GM20431 (cell line): ENCODE data around the gene ARAP3.
"Not testable (repeated sequence)": the region's sequence is repeated elsewhere in the genome, so short reads cannot be mapped to it uniquely, and the experiment has no call there.

Experiments used
- in situ Hi-C: fragments of 300-500 bp; cut with MseI, MboI; formaldehyde crosslinking; loops from one replicate; pipeline ENCODE4 v1.15.0; 2020; ENCODE audit warnings: low sequenced_read_pairs; ENCODE audit not compliant: unreplicated experiment

The ARAP3 gene

GRCh38 chr5:141630570-141631140 lies 51.4 kb downstream of the ARAP3 start:
- in situ Hi-C loops, result loop anchor here (10.0 kb wide), 1 partner anchor 46 kb away; no protein-coding TSS in a partner anchor

- in situ Hi-C loops, result no loop called here
Measured at GRCh38 chr5:141628175-141628788, 53.7 kb downstream of the ARAP3 start.

GRCh38 chr5:141623611-141624010 lies 58.4 kb downstream of the ARAP3 start:
- in situ Hi-C loops, result no loop called here

GRCh38 chr5:141623186-141623585 lies 58.8 kb downstream of the ARAP3 start:
- in situ Hi-C loops, result no loop called here

DNA sequence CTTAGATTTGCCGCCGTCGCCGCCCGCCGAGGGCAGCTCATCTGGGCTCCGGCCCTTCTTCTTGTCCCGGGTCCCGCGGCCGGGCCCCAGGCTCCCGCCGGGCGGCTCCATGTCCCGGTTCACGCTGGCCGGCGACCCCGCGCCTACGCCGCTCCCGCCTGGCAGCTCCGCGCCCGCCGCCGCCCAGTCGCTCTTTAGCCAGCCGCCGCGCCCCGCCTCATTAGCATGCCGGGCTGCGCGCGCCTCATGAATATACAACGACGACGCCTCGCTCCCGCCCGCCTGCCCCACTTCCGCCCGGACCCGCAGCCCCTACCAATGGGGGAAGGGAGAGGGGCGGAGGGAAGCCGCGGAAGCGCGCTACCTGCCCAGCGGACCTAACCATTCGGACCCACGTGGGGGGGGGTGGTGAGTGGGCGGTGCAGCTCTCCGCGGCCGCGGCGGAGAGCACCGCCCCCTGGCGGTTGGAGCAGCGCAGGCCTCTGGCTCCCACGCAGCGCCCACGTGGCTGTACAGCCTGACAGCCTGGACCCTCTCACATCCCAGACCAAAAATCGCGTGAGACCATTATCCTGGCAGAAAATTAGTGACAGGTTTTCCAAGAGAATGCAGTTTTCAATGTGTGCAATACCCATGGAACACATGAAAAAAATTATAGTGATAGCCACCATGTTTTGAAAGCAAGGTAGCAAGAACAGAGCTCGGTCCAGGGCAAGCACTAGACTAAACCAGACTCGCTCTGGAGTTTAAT lies 63.1 kb downstream of the ARAP3 start, which contains the start of gene DIAPH1:
DIAPH1 (minus strand) TSS at position 197 of the 751 bp plus-strand sequence; CDS start at position 111, 86 bp downstream.
- in situ Hi-C loops, result no loop called here

- in situ Hi-C loops, result no loop called here
Measured at GRCh38 chr5:141618030-141618803, 63.8 kb downstream of the ARAP3 start.

DNA sequence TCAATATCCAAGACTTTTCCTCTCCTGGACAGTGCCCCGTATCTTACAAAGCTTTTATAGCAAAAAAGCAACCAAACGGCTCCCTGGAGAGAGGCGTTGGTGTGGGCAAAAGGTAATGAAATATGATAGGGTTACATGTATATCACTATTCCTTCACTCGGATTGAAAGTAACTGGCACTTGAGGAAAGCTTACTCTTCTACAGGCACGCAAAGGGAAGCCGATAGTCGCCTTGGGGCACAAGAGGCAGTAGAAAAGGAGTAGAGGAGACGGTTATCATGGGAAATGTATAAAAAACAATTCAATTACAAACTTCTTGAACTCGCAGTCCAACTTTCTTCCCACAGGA lies 64.4 kb downstream of the ARAP3 start:
- in situ Hi-C loops, result no loop called here

DNA sequence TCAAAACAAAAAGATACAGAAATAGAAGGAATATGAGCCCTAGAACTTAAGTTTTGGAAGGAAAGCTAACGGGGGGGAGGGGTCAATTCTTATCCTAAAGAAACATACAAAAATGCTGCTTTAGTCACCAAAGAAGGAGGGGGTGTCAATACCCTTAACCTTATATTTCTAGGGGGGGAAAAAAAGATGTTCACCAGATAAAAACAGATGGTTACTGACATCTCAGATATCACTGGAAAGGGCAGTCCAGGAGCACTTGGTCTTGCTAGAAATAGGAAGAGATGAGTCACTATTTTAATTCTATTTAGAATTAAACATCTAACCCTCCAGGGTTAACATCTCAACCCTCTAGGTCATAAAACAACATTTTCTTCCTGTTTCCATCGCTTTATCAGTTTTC lies 64.9 kb downstream of the ARAP3 start:
- in situ Hi-C loops, result no loop called here

DNA sequence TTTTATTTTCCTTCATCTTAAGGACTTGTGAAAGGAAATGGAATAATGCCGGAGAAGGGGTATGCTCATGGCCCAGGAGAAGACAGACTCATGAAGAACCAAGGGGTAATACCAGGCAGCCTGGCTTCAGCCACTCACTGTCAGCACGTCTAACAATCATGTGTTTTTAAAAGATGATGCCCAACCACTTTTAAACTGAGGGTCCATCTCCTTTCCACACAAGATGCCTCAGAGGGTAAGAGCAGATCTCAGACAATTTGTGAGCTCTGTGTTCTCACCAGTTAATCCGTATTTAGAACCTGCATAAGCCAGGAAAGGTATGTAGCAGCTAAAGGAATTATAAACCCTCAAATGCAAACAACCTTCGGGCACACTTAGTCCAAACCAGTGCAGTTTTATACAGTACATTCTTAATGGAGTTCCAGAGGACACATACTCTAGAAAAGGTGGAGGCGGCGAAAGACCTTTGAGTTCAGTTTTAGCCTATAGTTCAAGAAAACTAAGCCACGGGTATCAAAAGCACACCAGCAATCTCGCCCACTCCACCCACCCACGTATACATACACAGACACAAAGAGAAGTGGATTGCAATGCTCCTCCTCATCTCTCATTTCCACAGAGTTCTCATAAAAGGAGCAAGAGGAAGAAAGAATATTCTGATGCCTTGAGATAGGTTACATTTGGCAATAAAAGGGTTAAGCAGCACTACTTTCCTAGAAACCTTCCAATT lies 65.9 kb downstream of the ARAP3 start:
- in situ Hi-C loops, result no loop called here

DNA sequence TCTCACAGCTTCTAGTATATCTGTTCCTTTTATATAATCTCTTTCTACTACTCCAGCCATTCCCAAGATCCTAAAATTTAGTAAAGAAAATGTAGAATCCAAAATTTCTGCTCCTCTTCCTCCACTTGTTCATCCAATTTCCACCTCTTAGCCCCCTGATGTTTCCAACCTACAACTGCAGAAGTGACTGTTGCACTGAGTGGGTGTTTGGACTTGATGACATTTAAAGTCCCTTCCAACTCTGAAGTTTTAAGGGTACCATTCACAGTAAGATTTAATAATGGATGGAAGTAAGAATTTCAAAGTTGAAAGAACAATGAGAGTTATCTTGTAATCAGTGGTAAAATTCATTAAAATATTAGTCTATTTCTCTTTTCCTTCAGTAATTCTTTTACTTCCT lies 68.7 kb downstream of the ARAP3 start:
- in situ Hi-C loops, result no loop called here

GRCh38 chr5:141611289-141611688 lies 70.7 kb downstream of the ARAP3 start:
- in situ Hi-C loops, result no loop called here

DNA sequence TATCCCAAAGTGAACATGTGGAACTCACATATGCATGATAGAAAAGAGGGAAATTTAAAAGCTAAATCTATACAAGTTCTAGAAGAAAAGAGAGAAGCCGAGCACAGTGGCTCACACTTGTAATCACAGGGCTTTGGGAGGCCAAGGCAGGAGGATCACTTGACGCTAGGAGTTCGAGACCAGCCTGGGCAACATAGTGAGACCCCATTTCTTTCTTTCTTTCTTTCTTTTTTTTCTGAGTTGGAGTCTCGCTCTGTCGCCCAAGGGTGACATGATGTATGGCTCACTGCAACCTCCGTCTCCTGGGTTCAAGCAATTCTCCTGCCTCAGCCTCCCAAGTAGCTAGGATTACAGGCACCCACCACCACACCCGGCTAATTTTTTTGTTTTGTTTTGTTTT lies 72.1 kb downstream of the ARAP3 start:
- in situ Hi-C loops, result not testable (repeated sequence)

GRCh38 chr5:141609044-141609443 lies 73.0 kb downstream of the ARAP3 start:
- in situ Hi-C loops, result no loop called here

- in situ Hi-C loops, result no loop called here
Measured at GRCh38 chr5:141608557-141608956, 73.5 kb downstream of the ARAP3 start.

- in situ Hi-C loops, result no loop called here
Measured at GRCh38 chr5:141608046-141608445, 74.0 kb downstream of the ARAP3 start.

- in situ Hi-C loops, result no loop called here
Measured at GRCh38 chr5:141605523-141606277, 76.3 kb downstream of the ARAP3 start.

- in situ Hi-C loops, result no loop called here
Measured at GRCh38 chr5:141603923-141604717, 77.9 kb downstream of the ARAP3 start.
